ENCODE measurements around the gene PKP4. TPM values are rescaled to one million over a fixed set of nuclear protein-coding genes. Genes with fewer than 3 reads are reported as not detected.

The PKP4 gene
- total and polyA plus RNA-seq, 2 of the 8 experiments (the other 6 are each of a cell fraction or from before 2014, with no cell fraction given), result 48.2 to 88.0 TPM

DNA sequence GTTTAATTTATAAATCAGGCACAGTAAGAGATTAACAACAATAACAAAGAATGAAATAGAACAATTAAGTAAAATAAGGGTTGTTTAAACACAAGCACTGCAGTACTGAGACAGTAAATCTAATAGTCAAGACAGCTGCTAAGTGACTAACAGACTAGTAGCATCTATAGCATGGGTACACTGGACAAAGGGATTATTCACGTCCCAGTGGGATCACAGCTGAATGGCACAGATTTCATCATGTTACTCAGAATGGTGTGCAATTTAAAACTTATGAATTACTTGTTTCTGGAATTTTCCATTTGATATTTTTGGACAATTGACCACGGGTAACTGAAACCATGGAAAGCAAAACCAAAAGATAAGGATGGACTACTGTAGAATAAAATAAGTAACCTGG is 176.5 kb downstream of the PKP4 start:
- Histone ChIP-seq H3K18ac (ENCODE audit: extremely low read depth, low read length) (no peak overlapping the region), H3K36me3 (ENCODE audit: control insufficient read depth in 2 of 4, insufficient read depth in 4 of 4, low read length in 3 of 4) (peaks cover 4 to 41% (median 8%) of the 10 kb centered on the region in 4 experiments; a peak in 6 of 8 replicates), H3K56ac (replicated peaks; ENCODE audit: insufficient read length, low read depth, low read length) (no peak overlapping the region), H4K91ac (replicated peaks; ENCODE audit: insufficient read length, low read length) (no peak overlapping the region), H2BK5ac (ENCODE audit: low read depth, low read length) (no peak overlapping the region), H3K4ac (replicated peaks; ENCODE audit: insufficient read length, low read depth, low read length) (no peak overlapping the region), H2BK120ac (replicated peaks; ENCODE audit: low read depth, low read length) (no peak overlapping the region), H3K4me1 (replicated peaks in 1 of 4; ENCODE audit: control insufficient read depth in 3 of 4, insufficient read depth in 4 of 4, low read length in 3 of 4) (no peaks in the 10 kb centered on the region), H3K23ac (ENCODE audit: insufficient read length) (no peak overlapping the region), H3K4me3 (ENCODE audit: extremely low read depth in 1 of 4, insufficient read depth in 2 of 4, low read depth in 3 of 4, low read length in 4 of 4) (no peak overlapping the region), H3K9me3 (ENCODE audit: insufficient read depth in 2 of 2, low read depth in 1 of 2, low read length in 1 of 2) (no peaks in the 10 kb centered on the region), H3K9ac (replicated peaks in 1 of 4; ENCODE audit: extremely low read depth in 1 of 4, low read depth in 3 of 4, low read length in 3 of 4) (no peak overlapping the region), H2BK20ac (ENCODE audit: low read length) (no peak overlapping the region), H2BK15ac (ENCODE audit: low read length) (no peak overlapping the region), H3K27ac (ENCODE audit: low read depth, low read length) (no peak overlapping the region), H4K8ac (ENCODE audit: extremely low read depth, insufficient read depth, low read length) (no peak overlapping the region), H2AK5ac (ENCODE audit: low read depth, low read length) (no peak overlapping the region), H2AFZ (ENCODE audit: low read length) (no peak overlapping the region), H4K5ac (ENCODE audit: insufficient read length, low read depth, low read length) (no peak overlapping the region), H4K20me1 (replicated peaks in 1 of 2; ENCODE audit: control insufficient read depth in 1 of 2, insufficient read depth in 2 of 2, low read length in 2 of 2) (no peaks in the 10 kb centered on the region), H3K4me2 (ENCODE audit: insufficient read depth in 1 of 2, low read depth in 2 of 2, low read length in 2 of 2) (no peak overlapping the region), H3K79me1 (ENCODE audit: low read depth, low read length) (no peaks in the 10 kb centered on the region), H3K27me3 (replicated peaks in 1 of 4; ENCODE audit: control insufficient read depth in 3 of 4, extremely low read depth in 1 of 4, insufficient read depth in 3 of 4, low read length in 3 of 4) (no peaks in the 10 kb centered on the region), H2BK12ac (ENCODE audit: low read depth, low read length) (no peak overlapping the region), H3K14ac (ENCODE audit: insufficient read length) (no peak overlapping the region), H3K79me2 (ENCODE audit: control insufficient read depth in 1 of 2, insufficient read depth in 2 of 2, low read length in 2 of 2) (no peaks in the 10 kb centered on the region), H3K23me2 (ENCODE audit: low read depth, low read length) (no peaks in the 10 kb centered on the region)
- WGBS, 2 experiments (ENCODE audit: extremely low coverage in 1 of 2, insufficient coverage in 1 of 2, insufficient read length in 1 of 2, insufficient replicate concordance in 2 of 2, low coverage in 1 of 2, low lambda C conversion rate in 2 of 2, missing lambda C conversion rate in 1 of 2), result 91% methylated on average over 2 of the region's 2 CpGs; no CpG with 5 or more reads in 1 of the 2 experiments
- CTCF ChIA-PET (ENCODE audit: partially characterized antibody), result interaction anchor here (1.1 kb wide), 1 partner anchor 597 kb away, joined by 3 read pairs; no protein-coding TSS in a partner anchor
- POLR2A ChIA-PET (ENCODE audit: partially characterized antibody), result no interaction called here
- TF ChIP-seq NRF1 (IDR thresholded peaks at IDR 0.05; ENCODE audit: low read depth, low read length), result no peak
- no peak for TF ChIP-seq RAD21 (IDR thresholded peaks at IDR 0.05 in 1 of 2, conservative IDR thresholded peaks at IDR 0.05 in 1 of 2; ENCODE audit: low read depth in 2 of 2, low read length in 2 of 2)
- TF ChIP-seq TBP (IDR thresholded peaks at IDR 0.05; ENCODE audit: low read depth, low read length), result no peak
- TF ChIP-seq HDAC2 (IDR thresholded peaks at IDR 0.05; ENCODE audit: borderline replicate concordance in 1 of 2, low read depth in 2 of 2, low read length in 2 of 2), result no peak
- no peak for TF ChIP-seq RBBP5 (IDR thresholded peaks at IDR 0.05; ENCODE audit: borderline replicate concordance, low read depth, low read length)
- TF ChIP-seq KDM1A (IDR thresholded peaks at IDR 0.05; ENCODE audit: borderline replicate concordance, low read length), result no peak
- no peak for TF ChIP-seq KDM4A (IDR thresholded peaks at IDR 0.05; ENCODE audit: low read depth, low read length, severe bottlenecking)
- no peak for TF ChIP-seq MAFK (IDR thresholded peaks at IDR 0.05; ENCODE audit: low read depth, low read length)
- no peak for TF ChIP-seq BCL11A (IDR thresholded peaks at IDR 0.05; ENCODE audit: low read depth in 2 of 2, low read length in 2 of 2)
- no peak for TF ChIP-seq EZH2 (IDR thresholded peaks at IDR 0.05; ENCODE audit: low read depth, low read length, severe bottlenecking)
- TF ChIP-seq ATF3 (IDR thresholded peaks at IDR 0.05; ENCODE audit: insufficient read depth, low read depth, low read length), result no peak
- TF ChIP-seq POU5F1 (IDR thresholded peaks at IDR 0.05; ENCODE audit: low read depth, low read length), result no peak
- no peak for TF ChIP-seq ASH2L (IDR thresholded peaks at IDR 0.05; ENCODE audit: low read length)
- no peak for FAIRE-seq
- DNase-seq (ENCODE audit: low read depth in 1 of 2, low spot score in 2 of 2), result no peak
